NCI-H146 (cell line): ENCODE measurements around the gene CST7.

Experiments
- DNase-seq: peaks from one replicate; lab custom pipeline; 2025; lab: John Stamatoyannopoulos, UW

CST7 gene

GRCh38 chr20:24964506-24964840, 15.4 kb downstream of the CST7 start:
- no peak for DNase-seq

GRCh38 chr20:24965065-24965919, 16.2 kb downstream of the CST7 start:
- DNase-seq = no peak

- no peak for DNase-seq
Observed at GRCh38 chr20:24966317-24967012, 17.4 kb downstream of the CST7 start.

- DNase-seq = peak; percentile 8
Observed at GRCh38 chr20:24968278-24968800, 19.3 kb downstream of the CST7 start.

GRCh38 chr20:24969186-24970029, 20.3 kb downstream of the CST7 start:
- DNase-seq = no peak

- DNase-seq = no peak
Observed at GRCh38 chr20:24970030-24970553, 21.0 kb downstream of the CST7 start.

- DNase-seq = no peak
Observed at GRCh38 chr20:24970754-24971153, 21.7 kb downstream of the CST7 start.

- no peak for DNase-seq
Observed at GRCh38 chr20:24971376-24972101, 22.5 kb downstream of the CST7 start.

GRCh38 chr20:24972341-24972740, 23.3 kb downstream of the CST7 start:
- DNase-seq = no peak

GRCh38 chr20:24977336-24977735, 28.3 kb downstream of the CST7 start:
- no peak for DNase-seq

GRCh38 chr20:24977797-24978196, 28.7 kb downstream of the CST7 start:
- no peak for DNase-seq

- no peak for DNase-seq
Observed at GRCh38 chr20:24978513-24978912, 29.4 kb downstream of the CST7 start.

- no peak for DNase-seq
Observed at GRCh38 chr20:24979036-24979960, 30.2 kb downstream of the CST7 start.

- no peak for DNase-seq
Observed at GRCh38 chr20:24980291-24981053, 31.4 kb downstream of the CST7 start.

- DNase-seq = no peak
Observed at GRCh38 chr20:24981282-24981681, 32.2 kb downstream of the CST7 start.

GRCh38 chr20:24981790-24982189, 32.7 kb downstream of the CST7 start:
- no peak for DNase-seq

GRCh38 chr20:24983896-24984295, 34.8 kb downstream of the CST7 start:
- DNase-seq = no peak

GRCh38 chr20:24984961-24985640, 36.0 kb downstream of the CST7 start:
- no peak for DNase-seq

GRCh38 chr20:24985802-24986201, 36.7 kb downstream of the CST7 start:
- no peak for DNase-seq
